Suppressor macrophage treated with lipopolysaccharide for 4 hours (primary cell): Measurements from ENCODE around the gene PPFIA1.
A peak's percentile ranks its signal among the peaks of the same experiment; 100 is the strongest.

Experiments used
- DNase-seq: peaks from one replicate; pipeline ENCODE4 v3.0.0-alpha.2; 2020

PPFIA1 gene

DNA sequence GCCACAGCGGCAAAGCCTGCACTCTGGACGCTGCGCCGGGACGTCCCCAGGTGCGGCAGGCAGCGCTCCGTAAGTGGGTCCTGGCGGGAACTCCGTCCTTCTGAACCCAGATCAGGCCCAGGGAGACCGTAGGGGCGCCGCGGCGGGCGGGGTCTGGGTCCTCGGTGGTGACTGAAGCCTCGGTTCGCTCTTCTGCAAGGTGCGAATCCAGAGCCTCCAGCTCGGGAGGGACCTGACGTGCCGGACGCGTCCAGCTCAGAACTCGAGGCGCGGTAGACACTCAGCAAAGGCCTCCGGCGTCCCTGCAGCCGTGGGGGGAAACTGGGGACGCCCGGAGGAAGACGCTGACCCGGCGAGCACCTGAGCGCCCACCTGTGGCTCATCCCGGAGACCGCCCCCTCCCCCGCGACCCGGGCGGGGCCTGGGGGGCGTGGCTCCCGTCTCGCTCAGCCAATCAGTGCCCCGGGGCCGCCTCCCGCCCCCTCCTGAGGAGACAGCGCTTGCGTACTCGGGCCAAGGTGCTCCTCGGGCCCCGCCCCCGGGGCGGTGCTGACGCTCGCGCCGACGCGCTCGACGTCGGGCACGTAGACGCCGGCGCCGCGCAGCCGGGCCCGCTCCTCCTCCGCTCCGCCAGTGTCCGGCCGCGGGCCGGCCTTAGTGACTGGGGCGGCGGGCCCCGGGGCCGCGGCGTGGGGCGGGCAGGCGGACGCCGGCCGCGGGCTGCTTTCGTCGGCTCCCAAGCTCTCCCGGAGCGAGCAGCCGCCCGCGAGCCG, at the start of gene PPFIA1:
PPFIA1 (plus strand) TSS at position 587 of the 773 bp plus-strand sequence. CDS start 1,483 bp downstream, outside the sequence.
- DNase-seq: peak; percentile 98

DNA sequence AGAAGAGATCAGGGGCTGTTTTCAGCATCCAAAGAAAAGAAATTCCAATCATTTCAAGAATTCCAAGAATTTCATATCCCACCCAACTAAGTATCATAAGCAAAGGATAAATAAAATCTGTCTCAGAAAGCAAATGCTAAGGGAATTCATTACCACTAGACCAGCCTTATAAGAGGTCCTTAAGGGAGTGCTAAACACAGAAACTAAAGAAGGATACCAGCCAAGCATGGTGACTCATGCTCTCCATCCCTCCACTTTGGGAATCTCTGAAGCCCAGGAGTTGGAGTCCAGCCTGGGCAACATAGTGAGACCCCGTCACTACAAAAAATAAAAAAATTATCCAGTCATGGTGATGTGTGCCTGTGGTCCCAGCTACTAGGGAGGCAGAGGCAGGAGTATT, 49.6 kb upstream of the PPFIA1 start:
- DNase-seq: no peak

DNA sequence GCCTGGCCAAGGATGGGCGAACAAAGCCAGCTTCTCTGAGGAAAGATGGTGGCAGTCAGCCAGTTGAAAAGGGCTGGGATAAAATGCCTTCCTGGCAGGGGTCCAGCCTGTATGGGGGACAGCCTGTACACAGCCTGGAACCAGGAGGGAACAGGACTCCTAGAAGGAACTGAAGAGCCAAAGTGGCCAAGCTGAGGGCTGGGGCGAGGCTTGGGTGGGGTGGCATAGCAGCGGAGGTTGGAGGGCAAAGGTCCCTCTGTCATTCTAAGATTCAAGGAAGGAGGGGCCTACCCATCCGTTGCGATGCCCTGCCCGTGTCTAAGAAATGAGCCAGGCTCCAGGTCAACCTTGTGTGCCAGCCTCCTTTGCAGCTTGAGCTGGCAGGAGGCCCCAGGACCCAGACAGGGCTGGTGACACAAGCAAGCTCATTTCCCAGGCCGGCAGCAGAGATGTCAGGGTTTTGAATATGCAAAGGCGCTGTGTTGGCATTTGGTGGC, 44.8 kb upstream of the PPFIA1 start:
- no peak for DNase-seq

DNA sequence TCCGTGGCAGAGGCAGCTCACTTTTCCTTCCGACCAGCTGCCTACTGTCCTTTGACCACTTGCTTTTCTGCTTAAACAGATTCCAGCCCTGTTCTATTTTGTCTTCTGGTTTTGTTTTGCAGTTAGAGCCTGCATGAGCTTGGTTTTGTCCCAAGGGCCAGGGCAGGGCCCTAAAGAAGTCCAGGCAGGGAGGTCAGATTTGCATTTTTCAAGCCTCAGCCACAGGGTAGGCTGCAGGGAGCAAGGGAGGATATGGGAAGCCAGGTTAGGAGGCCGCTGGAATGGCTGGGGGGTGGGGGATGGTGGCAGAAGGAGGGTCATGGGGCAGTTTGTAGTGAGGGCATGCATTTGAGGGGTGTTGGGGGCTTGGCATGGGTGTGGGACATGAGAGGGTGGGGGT, 44.3 kb upstream of the PPFIA1 start:
- no peak for DNase-seq

DNA sequence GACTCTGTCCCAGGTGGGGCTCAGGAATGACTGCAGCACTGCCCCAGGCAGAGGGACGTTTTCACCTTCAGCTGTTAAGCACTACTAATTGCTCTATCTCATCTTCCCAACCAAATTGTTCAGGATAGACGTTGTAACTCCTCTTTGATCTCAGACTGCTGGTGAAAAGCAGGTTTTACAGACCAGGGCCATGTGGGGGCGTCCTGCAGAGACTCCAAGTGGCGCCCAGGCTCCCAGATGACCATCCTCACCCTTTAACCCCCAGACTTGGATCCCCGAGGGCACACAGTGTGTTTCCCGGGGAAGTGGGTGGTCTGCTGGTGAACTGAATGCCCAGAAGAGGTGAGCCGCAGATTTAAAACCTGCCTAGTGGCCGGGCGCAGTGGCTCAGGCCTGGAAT, 43.5 kb upstream of the PPFIA1 start:
- peak; percentile 14 for DNase-seq

DNA sequence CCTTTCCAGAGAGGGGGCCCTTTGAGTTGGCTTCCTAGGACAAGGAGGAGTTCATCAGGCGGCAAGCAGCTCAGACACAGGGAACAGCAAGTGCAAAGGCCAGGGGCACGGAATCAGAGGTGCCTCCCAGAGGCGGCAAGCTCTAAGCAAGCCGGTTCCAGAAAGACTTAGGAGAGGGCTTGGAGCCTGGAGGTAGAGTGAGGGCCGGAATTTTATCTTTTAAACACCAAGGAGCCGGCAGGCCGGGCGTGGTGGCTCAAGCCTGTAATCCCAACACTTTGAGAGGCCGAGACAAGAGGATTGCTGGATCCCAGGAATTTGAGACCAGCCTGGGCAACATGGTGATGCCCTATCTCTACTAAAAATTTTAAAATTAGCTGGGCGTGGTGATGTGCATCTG, 40.8 kb upstream of the PPFIA1 start:
- DNase-seq: no peak

DNA sequence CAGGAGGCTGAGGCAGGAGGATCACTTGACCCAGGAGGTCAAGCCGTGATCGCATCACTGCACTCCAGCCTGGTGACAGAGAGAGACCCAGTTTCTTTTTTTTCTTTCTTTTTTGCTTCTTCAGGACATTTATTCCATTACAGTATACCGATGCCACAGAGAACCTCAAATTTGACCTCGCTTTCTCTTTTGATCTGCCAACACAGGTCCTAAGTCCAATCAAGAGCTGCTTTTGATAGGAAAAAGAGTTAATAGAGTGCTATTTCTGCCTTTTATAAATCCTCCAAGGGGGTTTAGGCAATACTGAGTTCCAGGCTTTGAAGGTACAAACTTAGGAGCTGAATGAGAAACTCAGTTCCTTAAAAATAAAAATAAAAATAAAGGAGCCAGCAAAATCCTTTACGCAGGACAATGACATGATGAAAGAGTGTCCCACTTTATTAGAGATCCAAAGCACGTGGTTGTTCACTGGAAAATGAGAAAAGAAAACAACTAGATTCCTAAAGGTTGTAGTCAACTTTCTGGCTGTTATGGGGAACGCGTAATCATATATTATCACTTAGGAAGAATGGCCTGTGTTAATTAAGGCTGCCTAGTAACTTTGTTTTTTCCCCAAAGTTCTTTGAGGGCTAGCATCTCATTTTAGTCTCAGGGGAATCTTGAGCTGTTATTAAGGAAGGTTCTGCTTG, 40.2 kb upstream of the PPFIA1 start:
- DNase-seq: no peak

DNA sequence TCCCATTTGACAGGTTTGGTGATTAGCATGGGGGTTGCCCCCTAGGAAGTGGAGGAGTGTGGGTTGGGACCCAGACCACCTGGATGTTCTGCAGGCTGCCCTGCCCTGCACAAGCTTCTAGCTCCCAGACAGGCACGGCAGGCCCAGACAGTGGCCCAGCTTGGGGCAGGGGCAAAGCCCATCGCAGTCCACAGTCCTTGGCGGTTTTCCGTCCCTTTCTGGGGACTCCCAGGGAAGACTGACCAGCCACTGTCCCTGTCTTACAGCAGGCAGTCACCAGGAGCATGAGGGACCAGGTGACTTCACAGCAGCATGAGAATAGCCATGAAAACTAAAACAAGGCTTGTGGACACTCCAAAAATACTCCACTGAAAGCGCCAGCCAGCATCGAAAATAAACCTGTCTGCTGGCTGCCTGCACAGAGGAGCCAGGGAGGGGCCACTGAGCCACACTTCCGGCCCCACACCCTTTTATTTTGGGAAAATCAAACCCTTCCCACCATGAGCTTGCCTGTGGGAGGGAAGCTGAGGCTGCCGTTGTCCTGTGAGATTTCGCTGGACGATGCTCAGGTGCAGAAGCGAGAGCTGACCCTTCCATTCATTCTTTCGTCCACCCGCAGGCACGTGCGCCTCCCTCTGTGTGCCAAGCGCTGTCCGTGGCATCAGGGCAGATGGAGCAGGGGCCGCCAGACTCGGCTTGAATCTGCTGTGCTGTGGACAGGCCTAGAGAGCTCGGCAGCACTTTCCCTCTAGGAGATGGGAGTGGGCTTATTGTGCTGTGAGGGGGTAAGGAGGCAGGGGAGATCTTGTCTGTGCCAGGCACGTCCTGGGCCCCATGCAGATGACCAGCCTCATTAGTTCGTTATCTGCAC, 39.4 kb upstream of the PPFIA1 start:
- no peak for DNase-seq

DNA sequence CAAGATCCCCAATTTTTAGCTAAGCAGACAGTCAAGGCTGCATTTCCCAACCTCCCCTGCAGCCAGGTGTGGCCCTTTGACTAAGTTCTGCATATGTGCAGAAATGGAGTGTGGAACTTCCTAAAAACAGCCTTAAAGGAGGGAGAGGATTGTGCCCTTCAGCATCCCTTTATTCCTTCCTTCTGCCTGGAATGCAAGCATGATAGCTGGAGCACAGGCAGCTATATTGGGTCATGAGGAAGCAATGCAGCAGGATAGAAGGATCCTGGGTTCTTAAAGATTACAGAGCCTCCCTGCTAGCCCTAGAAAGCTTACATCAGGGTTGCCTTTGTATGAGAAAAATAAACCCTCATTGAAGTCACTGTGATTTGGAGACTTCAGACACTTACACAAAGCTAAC, 37.5 kb upstream of the PPFIA1 start:
- no peak for DNase-seq

DNA sequence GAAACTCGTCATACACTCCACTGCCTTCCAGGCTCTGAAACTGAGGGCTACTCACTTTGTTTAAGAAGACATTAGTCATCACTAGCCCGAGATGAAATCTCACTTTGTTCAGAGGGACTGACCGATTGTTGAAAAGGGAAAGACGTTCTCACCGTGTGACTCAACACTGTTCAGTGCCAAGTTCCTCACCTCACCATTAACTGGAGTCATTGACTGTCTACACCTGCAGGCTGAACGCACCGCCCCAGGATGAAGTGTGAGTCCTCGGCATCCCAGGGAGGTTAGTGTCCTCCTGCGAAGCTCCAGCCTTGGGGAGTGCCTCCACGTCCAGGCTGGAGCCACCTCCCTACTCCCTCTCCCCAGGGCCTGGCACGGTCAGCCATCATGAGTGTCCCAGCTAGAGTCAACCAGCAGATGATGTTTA, 37.0 kb upstream of the PPFIA1 start:
- DNase-seq: no peak

DNA sequence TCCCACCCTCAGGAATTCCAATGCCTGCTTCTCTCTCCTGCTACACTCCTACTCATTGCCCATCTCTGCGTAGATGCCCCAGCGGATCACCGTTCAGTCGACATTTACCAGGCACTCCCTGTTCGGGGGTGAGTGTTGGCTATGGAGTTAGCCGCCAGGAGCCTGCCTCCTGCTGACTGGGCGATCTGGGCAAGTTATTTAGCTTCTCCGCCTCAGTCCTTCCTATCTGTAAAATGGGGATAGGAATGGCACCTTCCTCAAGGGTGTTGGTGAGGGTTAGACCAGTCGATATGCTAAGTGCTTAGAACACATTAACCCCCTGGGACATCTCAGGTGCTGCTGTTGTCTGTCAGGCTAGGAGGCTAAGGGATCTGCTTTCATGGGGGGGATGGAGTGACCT, 36.5 kb upstream of the PPFIA1 start:
- DNase-seq: no peak

DNA sequence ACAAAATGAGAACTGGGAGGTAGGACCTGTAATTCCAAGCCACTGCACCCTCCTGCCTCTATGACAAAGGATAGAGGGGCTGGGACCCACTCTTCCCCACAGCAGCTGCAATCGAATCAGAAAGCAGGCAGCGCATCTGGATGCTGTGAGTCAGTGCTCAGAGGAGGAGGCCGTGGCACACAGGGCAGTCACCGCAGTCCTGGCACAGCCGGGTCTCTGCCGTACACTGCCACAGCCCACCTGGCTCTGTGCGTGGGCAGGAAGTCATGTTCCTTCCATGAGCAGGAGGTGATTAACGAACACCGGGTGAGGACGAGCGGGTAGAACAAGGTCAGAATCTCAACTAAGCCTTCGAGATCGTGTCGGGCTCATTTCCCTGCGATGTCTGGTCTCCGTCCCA, 30.2 kb upstream of the PPFIA1 start:
- no peak for DNase-seq

DNA sequence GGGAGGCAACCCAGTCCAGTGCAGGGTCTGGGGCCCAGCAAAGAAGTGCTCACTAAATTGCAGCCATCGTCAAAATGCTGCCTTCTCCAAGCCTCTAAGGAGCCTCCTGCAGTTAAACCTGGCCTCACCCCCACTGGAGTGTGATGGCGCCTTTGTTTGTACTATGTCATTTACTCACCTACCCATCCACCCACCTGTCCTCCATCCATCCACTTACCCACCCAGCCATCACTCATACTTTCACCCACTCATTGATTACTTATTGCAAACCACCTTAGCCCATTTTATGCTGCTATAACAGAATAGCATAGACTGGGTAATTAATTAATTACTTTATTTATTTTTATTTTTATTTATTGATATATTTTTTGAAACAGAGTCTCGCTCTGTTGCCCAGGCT, 28.8 kb upstream of the PPFIA1 start:
- no peak for DNase-seq

DNA sequence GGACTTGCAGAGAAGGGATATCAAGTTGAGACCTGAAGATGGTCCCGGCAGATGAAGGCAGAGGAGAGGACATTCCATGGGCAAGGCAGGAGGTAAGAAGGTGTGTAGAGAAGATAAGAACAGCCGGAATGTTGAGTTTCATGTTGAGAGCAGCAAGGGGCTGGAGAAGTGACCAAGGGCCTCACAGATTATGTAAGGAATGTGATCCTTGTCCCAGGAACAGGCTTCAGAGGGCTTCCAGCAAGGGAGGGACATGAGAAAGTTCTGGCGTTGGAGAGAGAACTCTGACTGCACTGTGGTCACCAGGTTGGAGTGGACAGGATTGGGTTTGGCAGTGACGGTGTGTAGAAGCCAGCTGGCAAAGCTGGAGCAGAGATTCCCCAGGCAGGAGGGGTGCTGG, 27.6 kb upstream of the PPFIA1 start:
- no peak for DNase-seq

DNA sequence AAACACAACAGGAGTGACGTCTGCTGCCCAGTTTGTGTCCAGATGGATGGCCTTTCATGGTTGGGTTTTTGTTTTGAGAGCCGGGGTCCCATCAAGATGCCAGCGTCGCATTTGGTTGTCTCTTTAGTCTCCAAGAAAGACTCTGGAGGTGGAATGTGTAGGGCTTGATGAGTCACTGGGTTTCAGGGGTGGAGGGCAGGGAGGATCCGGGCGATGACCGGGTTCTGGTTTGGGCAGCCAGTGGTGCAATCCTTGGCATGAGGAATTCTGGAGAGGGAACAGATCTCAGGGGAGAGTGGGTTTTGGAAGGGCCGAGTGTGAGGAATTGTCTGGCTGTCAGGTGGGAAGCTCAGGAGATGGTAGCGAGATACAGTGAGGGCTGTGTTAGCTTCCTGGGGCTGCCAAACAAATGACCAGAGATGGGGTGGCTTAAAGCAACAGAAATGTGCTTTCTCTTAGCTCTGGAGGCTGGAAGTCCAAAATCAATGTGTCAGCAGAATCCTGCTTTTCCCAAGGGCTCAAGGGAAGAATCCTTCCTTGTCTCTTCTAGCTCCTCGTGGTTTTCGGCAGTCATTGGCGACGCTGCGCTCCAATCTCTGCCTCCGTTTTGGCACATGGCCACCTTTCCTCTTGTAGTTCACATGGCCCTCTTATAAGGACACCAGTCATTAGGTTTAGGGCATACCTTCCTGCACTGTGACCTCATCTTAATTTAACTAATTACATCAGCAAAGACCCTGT, 26.4 kb upstream of the PPFIA1 start:
- DNase-seq: no peak

DNA sequence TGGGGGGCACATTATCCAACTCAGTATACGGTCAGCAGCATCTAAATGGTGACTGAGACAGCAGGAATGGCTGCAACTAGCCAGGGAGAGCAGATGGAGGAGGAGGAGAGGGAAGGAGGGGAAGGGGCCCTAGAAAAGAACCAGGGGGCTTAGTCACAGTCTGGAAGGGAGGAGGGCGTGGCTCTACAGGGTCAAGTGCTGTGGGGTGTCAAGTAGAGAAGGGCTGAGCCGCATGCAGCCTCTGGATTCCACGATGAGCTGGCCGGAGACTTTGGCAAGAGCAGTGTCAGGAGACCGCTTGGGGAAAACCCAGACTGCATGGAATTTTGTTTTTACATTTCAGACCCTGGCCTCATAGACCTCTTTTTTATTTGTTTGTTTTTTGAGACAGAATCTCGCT, 25.8 kb upstream of the PPFIA1 start:
- peak; percentile 5 for DNase-seq

DNA sequence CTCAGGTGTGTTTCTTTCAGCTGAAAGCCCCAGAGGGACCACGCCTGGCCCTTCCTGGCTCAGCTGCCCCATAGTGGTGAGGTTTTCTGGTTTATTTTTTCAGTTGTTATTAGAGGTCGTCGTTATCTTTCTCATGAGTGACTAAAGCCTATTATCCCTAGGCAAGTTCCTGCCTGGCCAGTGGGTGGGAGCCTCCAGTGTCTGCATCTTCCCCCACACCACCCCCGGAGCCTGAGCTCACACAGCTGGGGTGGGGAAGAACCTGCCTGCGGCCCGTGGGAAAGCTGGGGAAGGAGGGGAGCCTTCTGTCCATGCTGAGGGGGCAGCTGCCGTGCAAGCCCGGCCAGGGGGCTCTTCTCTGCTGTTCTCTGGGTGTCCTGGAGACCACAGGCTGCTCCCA, 24.3 kb upstream of the PPFIA1 start:
- DNase-seq: no peak

DNA sequence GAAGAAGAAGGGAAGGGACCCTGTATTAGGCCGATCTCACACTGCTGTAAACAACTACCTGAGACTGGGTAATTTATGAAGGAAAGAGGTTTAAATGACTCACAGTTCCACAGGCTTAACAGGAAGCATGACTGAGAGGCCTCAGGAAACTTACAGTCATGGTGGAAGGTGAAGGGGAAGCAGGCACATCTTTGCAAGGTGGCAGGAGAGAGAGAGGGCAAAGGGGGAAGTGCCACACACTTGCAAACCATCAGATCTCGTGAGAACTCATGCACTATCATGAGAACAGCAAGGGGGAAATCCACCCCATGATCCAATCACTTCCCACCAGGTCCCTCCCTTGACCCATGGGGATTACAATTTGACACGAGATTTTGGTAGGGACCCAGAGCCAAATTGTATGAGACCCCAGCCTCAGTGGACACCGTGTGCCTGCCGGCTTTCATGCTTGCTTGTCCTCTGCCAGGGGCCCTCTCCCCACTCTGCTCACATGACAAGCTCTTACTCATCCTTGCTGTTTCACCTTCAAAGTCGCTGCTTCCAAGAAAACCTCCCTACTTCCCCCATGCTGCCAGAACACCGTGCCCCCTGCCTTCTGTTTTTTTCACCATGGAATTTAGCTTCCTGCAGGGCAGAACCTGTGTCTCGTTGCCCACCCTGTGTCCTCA, 23.3 kb upstream of the PPFIA1 start:
- no peak for DNase-seq

DNA sequence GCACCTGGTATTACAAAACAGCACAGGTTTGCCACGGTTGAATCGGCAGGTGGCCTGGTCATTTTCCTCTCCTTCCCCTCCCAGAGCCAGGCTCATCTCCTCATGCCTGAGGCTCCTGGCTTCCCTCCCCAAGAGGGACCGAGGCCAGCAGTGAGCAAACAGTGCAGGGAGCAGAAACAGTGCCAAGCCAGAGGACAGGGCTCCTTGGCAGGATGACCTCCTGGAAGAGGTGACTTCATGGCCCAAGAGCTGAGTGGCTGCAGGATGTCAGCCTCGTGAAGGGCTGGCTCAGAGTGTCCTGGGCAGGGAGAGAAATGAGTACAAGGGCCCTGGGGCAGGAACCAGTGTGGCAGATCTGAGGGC, 22.8 kb upstream of the PPFIA1 start:
- no peak for DNase-seq

DNA sequence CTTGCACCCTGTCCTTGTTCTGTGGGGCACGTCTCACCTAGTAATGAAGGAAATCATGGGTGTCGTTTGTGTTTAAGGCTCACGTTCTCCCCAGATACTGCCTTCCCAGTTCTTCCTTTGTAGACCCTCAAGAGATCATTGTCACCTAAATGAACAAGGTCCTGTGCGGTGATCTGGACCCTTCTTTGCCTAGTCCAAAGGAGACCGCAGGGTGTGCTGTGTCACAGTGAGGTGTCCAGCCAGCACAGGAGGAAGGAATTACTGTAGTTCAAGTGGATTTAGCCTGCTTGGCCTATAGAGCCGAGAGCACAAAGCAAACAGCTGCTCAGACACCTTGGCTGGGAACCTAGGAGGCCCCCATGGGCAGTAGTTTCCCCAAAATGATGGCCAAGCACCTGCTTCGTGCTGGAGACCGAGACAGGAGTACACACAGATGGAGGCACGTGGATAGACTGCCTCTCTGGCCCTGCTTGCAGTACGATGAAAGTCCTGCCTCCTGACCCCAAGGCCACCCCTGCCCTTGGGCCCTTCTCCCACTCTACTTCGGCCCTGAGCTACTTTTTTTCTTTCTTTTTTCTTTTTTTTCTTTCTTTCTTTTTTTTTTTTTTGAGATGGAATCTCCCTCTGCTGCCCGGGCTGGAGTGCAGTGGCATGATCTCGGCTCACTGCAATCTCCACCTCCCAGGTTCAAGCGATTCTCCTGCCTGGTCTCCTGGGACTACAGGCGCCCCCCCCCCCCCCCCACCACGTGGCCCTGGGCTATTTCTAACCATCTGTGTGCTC, 19.4 kb upstream of the PPFIA1 start:
- no peak for DNase-seq

DNA sequence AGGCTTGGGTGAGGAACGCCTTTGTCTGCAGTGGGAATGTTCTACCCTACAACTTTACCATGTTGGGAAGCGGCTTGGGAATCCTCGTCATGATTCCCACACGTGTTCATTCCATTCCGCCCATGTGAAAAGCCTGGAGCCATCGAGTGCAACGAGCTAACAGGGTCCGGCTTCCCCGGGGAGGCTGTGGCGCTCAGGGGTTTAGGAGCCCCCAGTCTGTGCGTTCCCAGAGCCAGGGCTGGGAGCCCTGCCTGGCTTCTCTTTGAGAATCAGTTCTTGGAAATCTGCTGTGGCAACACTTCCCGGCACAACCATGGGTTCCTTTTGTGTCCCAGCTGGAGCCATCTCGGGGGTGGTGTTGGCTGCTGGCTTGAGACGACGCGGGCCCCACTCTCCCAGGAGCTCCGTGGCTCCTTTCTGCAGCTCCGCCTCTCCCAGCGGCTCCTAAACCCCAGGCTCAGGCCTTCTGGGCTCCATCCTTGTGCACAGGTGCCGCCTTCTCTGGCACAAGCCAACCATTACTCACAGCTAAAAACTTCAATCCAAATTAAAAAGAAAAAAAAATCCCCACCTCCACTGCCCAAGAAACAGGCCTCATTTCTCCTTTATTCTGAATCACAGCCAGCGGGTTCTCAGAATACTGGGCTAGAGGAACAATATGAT, 18.7 kb upstream of the PPFIA1 start:
- DNase-seq: no peak
